T-helper 1 cell treated with Interleukin-12 subunit alpha and Interleukin-12 subunit beta and Interleukin-4 antibody, amounts not matched to agents 30 ng/mL and 1 ng/mL, for 36 hours (primary cell): ENCODE results near the gene GAL3ST2. TPM values are rescaled to one million over a fixed set of nuclear protein-coding genes. Genes with fewer than 3 reads are reported as not detected.
"Not testable (repeated sequence)": the region's sequence is repeated elsewhere in the genome, so short reads cannot be mapped to it uniquely, and the experiment has no call there.

Experiments used
- intact Hi-C: fragments of 100-400 bp; cut with micrococcal nuclease; formaldehyde crosslinking; loops from one replicate; pipeline ENCODE4 v1.15.1; 2024
- total RNA-seq: library from RNA; stranded (reverse); gene quantifications from 2 replicates; pipeline ENCODE4 v1.2.3, GENCODE V29; 2022

The GAL3ST2 gene
- total RNA-seq, 1 donor from 2014 or later: not detected

DNA sequence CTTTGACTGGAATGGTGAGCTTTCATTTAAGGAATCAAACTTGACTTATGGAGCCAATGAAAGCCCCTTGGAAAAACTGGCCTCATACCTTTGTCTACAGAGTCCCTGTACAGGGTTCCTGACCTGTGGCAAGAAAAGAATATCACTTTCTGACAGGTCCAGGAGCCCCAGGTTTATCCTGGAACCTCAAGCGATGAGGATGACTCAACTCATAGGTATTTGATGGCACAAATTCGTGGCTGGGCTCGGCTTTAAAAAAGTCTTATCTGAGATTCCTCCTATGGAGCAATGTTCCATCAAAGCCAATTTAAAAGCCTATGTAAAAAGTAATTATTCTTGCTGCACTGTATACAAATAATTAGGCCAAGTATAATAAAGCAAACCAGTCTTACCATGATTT is 14.8 kb downstream of the GAL3ST2 start:
- intact Hi-C loops: not testable (repeated sequence)

DNA sequence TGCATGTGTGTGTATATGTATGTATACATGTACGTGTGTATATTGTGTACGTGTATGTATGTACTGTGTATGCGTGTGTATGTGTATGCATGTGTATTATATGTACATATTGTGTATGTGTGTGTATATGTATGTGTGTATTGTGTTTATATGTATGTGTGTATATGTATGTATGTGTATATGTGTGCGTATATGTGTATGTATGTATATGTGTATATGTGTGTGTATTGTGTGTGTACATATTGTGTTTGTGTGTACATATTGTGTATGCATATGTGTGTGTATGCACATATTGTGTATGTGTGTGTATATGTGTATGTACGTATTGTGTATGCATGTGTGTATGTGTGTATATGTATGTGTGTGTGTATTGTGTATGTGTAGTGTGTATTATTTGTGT is 16.8 kb downstream of the GAL3ST2 start:
- intact Hi-C loops: no loop called here

DNA sequence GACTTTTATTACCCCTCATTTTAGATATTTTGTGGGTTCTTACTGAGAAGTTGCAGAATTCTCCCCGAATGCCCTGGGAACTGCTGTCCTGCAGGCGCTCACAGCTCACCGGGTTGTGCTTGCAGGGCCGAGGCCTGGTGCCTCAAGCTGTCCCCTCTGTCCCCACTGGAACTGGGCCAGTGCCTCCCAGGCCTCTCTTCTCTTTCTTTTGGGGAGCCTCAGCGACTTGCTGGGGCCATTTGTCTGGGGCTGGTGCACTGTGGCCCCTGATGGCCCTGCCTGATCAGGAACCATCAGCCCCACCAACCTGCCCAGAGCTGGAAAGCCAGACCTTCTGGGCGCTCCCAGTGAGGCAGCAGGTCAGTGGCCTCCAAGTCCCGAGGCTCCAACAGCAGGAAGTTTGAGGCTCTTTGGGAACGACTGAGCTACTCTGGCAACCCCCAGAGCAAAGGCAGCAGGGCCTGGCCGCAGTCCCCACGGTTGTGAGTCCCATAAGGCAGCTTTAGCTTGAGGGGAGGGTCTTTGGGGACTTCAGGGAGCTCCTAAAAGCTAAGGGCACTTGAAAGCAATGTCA is 17.7 kb downstream of the GAL3ST2 start:
- intact Hi-C loops: no loop called here

DNA sequence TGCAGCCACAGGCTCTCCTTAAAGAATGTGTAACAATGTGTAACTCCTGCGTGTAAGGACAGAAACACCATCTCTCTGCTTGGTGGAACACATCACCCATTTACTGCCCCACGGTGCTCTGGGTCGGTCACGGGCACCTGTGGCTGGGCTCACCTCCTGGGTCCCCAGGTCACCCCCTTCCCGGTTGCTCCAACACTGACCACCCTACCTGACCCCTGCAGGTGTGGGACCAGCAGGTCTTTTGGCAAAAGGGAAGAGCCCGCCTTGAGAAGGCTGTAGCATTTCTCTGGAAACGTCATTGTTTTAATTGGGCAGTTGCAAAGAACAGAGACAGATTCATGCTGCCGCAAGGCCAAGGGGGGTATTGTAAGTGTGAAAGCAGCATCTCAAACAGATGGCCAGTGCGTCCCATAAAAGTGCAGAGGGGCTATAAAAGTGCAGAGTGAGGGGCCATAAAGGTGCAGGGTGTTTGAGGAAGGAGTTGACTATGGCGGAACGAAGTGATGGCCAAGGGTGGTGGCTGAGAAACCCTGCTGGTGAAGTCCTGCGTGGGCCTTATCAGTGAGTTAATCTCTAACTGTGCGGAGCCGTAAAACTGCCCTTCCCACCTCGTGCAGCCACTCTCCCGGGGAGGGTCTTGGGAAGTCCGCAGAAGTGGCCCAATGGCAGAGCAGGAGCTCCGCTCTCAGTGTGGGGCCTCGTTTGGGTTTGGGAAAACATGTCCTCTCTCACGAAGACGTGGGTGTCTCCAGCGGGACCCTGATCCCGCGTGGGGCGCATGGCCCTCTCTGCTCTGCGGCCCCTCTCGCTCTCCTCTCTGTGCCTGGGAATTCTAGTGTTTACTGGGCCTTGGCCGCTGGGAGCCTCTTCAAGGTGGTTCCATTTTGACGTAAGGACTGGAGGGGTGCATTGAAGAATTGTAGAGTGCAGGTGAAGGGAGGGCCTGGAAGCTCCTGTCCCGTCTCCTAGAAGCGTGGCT is 18.7 kb downstream of the GAL3ST2 start:
- intact Hi-C loops: no loop called here

DNA sequence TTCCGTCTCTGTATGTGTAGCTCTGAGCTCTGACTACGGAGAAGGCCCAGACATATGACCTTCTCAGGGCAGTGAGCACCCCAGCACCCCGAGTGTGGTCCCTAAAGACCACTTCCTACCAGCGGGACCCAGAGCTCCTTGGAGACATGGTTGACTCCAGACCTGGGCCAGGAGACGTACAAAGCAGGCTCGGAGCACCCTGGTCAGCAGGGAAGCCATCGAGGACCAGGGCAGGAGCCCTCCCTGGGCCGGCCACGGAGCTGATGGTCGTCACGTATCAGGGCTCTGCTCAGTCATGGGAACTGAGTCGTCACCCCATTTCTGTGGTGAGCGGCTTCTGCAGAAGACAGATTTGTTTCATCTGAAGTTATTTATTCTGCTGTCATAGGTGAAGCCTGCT is 19.6 kb downstream of the GAL3ST2 start:
- intact Hi-C loops: no loop called here

DNA sequence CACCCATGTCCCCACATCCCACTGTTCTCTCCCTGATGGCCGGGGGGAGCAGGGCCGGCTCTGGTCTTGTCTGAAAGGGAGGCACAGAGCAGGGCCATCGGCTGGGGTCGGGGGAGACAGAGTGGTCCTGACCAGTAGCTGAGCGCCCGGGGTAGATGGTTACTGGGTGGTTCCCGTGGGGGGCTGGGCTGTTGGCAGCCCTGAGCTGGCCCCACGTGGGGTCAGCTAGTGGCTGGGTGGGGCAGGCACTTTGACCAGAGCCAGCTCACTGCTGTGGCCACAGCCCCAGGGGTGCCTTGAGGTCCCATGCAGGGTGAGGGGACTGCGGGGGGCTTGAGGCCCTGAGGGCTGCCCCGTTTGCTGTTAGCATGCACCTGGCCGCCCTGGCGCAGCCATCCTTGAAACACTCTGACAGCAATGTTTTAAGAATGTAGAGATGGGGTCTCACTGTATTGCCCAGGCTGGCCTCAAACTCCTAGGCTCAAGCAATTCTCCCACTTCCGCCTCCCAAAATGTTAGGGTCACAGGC is 20.1 kb downstream of the GAL3ST2 start:
- intact Hi-C loops: no loop called here

DNA sequence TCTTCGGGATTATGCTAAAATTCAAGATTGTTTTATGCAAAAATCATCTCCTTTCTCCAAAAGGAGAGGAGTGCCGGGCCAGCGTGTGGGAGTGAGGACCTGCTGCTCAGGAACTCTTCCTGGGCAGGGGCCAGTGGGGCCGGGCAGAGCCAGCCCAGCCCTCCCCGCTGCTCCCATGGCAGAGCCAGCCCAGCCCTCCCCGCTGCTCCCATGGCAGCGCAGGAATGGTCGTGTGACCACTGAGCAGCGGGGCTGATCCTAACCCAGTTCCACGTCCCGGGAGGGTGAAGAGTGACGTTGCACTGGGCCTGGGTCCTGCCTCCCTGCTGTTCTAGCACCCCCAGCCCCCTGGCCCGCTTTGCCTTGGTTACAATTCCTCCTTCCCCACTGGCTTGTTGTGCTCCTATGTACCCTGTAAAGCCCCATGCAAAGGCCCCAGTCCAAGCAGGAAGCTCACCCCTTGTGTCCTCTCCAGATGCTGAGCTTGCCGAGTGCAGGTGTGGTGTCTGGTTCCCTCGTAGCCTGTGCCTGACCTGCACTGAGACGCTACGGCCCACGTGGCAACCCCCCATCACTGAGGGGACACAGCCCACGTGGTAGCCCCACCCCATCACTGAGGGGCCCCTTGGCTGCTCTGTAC is 20.9 kb downstream of the GAL3ST2 start:
- intact Hi-C loops: no loop called here

DNA sequence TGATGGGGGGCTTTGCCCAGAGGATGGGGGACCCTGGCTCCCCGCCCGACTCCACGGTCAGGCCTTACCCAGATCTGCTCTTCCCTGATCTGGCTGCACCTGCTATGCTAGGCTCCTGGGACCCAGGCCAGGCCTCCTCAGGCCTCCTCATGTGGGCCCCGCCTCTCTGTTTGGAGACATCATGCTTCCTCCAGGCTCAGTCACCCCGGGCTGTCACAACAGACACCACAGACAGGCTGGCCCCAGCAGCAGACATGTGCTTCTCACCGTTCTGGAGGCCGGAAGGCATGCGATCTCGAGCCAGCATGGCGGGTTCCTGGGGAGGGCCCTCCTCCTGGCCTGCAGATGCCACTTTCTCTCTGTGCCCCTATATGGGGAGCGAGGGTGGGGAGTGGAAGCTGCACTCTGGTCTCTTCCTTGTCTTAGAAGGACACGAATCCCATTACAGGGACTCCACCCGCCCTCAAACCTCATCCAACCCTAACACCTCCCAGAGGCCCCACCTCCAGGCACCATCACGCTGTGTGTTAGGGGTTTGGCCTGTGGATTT is 21.5 kb downstream of the GAL3ST2 start:
- intact Hi-C loops: no loop called here

DNA sequence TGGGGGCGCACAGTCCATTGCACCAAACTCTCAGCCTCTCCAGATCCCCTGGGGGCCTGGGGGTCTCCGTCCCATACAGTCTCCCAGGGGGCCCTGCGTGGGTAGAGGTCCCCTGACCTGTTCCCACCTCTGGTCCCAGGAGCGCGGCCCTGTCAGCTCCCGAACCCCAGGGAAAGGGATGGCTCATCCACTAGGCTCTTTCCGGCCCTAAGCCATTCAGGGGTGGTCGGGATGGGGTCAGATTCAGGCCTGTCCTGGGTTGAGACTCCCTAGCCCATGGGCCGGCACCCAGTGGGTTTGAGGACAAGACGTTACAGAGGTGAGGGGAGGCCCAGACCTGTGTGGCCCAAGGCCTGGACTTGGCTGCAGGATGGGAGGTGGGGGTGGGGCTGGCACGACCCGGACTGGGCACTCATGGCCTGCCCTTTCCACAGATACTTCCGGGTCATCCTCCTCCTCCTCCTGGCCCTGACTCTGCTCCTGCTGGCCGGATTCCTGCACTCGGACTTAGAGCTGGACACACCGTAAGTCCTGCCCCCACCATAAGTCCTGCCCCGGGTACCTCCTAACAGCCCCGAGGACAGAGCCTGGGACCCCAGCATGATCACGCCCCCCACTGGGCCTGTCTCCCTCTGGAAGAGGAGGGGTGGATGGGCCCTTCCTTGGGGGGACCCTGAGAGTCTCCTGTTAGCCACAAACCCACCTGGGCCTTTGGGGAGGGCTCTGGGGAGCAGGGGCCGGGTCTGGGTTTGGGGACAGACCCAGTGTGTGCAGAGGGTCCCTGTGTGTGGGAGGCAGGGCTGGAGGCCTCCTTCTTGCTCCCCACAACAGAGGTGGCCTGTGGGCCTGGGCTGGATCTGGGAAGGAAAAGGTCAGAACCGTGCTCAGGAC is 22.3 kb downstream of the GAL3ST2 start:
- intact Hi-C loops: no loop called here

DNA sequence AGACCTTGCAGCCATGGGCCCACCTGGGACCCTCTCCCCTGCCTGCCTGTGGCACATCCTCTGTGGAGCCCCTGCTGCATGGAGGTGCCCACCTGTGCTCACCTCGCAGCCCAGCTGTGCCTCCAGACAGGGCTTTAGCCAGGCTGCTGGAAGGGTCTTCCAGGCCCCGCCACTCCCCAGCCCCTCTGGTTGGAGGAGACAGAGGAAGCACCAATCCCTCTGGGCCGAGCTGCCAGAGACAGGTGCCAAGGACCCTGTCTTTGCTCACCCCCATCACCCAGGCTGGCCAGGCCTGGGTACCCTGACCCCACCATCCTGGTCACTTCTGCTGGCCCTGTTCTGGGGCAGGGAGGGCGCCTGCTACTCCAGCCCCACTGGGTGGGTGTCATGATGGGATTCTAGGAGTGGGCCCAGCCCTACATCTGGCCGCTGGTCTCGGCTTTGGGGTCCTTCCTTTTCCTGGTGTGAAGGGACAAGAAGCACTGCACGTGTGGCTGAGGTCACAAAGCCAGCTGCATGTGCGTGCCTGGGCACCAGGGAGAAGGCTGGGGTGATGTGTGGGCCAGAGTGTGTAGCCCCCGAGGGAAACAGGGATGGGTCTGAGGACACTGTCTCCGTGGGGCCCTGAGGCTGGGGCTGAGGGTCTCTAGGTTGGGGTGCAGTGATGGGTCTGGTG is 23.0 kb downstream of the GAL3ST2 start:
- intact Hi-C loops: loop anchor here (5.0 kb wide), 1 partner anchor 58 kb away; the partner anchor contains the start of gene PDCD1

DNA sequence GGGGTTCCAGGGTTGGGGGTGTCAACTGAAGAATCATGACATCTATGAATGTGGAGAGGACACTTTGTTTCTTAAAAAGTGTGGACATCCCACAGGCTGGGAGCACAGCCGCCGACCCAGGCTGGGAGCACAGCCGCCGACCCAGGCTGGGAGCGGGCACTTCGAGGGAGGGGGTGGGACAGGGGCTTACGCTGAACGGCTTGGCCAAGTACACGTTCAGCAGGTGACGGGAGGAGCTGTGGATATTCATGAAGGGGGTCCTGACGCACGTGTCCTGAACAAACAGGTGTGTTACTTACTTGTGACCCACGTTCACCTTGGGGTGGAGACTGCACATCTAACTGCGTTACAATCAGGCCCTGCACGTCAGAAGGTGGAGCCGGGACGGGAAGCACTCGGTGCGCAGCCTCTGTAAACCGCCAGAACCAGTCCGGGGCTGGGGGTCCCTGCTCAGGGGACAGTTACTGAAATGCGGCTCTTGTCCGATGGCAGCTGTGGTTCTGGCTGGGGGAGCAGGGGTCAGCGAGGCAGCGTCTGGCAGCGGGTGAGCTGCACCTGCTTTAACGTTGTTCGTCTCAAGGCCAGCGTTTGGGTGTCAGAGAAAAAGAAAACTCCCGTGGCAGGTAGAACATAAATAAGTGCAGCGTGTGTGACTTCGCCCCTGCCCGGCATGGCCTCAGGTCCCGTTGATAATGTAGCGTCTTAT is 23.7 kb downstream of the GAL3ST2 start:
- intact Hi-C loops: loop anchor here (5.0 kb wide), 1 partner anchor 57 kb away; the partner anchor contains the start of gene PDCD1

DNA sequence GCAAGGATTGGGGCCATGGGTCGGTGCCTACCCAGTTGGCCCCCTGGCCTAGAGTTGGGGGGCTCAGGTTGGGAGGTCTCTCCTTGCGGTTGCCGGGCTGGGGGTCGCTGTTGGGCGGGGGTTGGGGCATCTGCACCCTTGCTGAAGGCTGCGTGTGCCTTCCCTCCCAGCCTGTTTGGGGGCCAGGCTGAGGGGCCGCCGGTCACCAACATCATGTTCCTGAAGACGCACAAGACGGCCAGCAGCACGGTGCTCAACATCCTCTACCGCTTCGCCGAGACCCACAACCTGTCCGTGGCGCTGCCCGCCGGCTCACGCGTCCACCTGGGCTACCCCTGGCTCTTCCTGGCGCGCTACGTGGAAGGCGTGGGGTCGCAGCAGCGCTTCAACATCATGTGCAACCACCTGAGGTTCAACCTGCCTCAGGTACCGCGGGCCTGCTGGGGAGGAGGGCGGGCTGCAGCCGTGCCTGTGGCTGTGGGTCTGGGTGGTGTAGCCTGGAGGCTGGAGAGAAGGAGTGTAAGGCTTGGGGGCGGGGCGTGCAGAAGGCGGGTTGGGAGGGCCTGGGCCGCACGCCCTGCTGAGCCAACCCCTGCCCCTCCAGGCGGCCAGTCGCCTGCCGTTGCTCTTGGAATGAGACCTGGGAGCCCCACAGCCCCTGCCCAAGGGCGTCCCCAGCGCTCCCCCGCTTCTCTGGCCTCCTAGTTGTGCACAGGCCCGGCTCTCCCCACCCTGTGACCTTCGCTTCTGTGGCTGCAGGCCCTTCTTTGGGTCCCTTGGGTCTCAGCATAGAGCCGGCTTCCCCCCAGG is 25.2 kb downstream of the GAL3ST2 start:
- intact Hi-C loops: loop anchor here (5.0 kb wide), 1 partner anchor 55 kb away; the partner anchor contains the start of gene PDCD1

DNA sequence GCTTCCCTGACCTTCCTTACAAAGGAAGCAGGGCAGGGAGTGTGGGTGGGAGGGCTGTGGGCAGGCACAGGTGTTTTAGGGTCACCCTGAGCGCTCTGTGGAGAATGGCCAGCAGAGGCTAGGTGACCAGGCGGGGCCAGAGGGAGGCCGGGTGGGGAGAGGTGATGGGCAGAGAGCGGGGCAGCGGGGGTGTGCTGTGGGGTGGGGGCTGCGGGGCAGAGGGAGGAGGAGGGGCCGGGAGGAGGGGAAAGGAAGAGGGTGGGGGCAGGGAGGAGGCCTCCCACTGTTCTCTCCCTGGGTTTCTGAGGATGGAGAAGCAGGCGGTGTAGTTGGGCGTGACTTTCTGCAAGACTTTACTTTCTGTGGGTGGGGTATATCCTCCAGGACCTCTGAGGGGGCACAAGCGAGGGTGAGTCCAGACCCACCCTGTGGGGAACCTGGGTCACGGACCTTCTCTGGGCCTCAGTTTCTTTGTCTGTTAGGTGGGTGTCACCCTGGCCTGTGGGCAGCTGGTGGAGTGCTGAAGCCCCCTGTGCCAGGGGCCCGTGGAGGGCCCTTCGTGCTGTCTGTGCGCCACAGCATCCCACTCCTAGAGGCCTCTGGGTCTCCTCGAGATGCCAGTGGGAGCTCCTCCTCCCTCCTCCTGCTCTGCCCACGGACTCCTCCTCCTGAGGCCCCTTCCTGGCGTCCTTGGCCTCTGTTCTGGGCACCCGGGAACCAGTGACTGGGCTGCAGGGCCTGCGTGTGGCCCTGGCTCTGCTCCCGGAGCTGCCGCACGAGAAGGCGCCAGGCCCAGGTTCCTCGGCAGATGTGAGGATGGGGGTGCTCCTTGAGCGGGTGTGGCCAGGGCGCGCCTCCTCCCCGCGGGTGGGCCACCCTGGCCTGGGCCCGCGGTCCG is 26.0 kb downstream of the GAL3ST2 start:
- intact Hi-C loops: loop anchor here (5.0 kb wide), 1 partner anchor 55 kb away; the partner anchor contains the start of gene PDCD1

DNA sequence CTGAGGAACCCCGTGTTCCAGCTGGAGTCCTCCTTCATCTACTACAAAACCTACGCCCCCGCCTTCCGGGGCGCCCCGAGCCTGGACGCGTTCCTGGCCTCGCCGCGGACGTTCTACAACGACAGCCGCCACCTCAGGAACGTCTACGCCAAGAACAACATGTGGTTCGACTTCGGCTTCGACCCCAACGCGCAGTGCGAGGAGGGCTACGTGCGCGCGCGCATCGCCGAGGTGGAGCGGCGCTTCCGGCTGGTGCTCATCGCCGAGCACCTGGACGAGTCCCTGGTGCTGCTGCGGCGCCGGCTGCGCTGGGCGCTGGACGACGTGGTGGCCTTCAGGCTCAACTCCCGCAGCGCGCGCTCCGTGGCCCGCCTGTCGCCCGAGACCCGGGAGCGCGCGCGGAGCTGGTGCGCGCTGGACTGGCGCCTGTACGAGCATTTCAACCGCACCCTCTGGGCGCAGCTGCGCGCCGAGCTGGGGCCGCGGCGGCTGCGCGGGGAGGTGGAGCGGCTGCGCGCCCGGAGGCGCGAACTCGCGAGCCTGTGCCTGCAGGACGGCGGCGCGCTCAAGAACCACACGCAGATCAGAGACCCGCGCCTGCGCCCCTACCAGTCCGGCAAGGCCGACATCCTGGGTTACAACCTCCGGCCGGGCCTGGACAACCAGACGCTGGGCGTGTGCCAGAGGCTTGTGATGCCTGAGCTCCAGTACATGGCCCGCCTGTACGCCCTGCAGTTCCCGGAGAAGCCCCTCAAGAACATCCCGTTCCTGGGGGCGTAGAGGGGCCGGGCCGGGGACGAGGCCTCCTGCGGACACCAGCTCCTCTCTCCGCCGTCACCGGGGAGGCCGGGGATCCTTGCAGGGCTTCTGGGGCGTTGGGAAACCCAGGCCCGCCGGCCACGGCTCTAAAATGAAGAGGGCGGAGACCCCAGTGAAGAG is 27.0 kb downstream of the GAL3ST2 start:
- intact Hi-C loops: loop anchor here (5.0 kb wide), 1 partner anchor 54 kb away; the partner anchor contains the start of gene PDCD1

DNA sequence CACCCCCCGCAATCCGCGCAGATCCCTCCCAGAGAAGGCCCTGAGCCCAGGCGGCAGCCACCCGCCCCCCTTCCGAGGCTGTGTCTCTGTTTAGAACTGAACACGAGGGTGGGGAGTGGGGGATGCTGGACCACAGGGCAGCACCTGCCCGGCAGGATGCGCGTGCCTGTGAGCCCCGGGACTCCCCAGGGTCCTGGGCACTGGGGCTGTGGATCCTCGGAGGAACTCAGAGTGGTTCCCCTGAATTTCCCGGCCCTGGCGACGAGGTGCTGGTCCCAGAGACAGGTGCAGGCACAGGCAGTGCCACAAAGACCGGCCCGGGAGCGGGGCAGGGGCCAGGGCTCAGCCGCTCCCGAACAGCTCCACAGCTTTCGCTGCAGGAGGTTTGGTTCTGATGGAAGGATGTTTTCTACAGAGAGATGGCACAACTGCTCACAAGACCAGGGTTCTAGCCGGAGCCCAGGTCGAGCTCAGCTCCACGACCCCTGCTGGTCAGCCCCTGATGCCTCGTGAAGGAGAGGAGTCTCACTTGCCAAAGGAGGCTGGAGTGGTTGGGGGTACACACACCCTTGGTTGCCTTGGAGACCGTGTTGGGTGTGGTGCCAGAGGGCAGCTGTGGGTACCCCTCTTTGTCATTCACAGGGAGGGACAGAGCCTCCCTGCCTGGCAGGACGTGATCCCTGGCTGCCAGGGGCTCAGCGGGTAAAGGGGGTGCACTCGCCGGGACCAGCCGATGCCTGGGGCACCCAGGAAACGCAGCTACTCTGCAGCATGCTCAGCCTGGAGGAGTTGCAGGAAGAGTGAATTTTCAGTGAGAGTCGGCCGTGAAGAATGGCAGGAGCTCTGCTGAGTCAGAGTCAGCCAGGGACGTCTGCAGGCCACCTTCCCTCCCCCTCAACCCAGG is 28.0 kb downstream of the GAL3ST2 start:
- intact Hi-C loops: loop anchor here (5.0 kb wide), 1 partner anchor 53 kb away; the partner anchor contains the start of gene PDCD1
